Ovary (tissue), 3 donors: Measurements from ENCODE around the gene EPHB1.

Experiments used
- CTCF ChIP-seq, 3 donors: fragments of 450-650 bp in 2 of 3; fragments of 200-600 bp in 1 of 3; IDR thresholded peaks; one replicate each; pipeline versions ENCODE4 v1.5.1 to v1.8.0; 2016 to 2022; ENCODE audit warnings: antibody characterized with exemption in 3 of 3, mild to moderate bottlenecking in 1 of 3
- EP300 ChIP-seq: sonication (generic); formaldehyde crosslinking; IDR thresholded peaks from one replicate; pipeline ENCODE4 v1.6.1; 2017; ENCODE audit warnings: antibody characterized with exemption
- POLR2A ChIP-seq: fragments of 450-650 bp; IDR thresholded peaks from one replicate; pipeline ENCODE4 v1.6.1; 2017; ENCODE audit warnings: antibody characterized with exemption, mild to moderate bottlenecking, moderate library complexity
- donor health status: DM: no; HTN: no; CAD: no.

GRCh38 chr3:135268941-135269532, 474.0 kb downstream of the EPHB1 start:
- TF ChIP-seq POLR2A (no peak), CTCF (IDR thresholded peaks at IDR 0.05) (no peak), EP300 (no peak)
